Keratinocyte (primary cell): Measurements from ENCODE around the gene BORCS5.

Experiments
- CTCF ChIP-seq, 3 experiments: IDR thresholded peaks in 1 of 3; conservative IDR thresholded peaks in 1 of 3; optimal IDR thresholded peaks in 1 of 3; 2 replicates in 2 of 3; 3 replicates in 1 of 3; pipeline versions ENCODE3 to v1.5.1; 2011; ENCODE audit warnings: low read length in 3 of 3, mild to moderate bottlenecking in 3 of 3, moderate library complexity in 2 of 3, control low read depth in 1 of 3, inconsistent platforms in 1 of 3; ENCODE audit not compliant: insufficient read depth in 2 of 3; ENCODE audit errors: extremely low read depth in 1 of 3
- EZH2 ChIP-seq: IDR thresholded peaks from one replicate; pipeline ENCODE4 v1.6.1; 2012; ENCODE audit warnings: inconsistent platforms, mild to moderate bottlenecking, low read length, moderate library complexity

- TF ChIP-seq CTCF (optimal IDR thresholded peaks at IDR 0.05 in 1 of 3, IDR thresholded peaks at IDR 0.05 in 1 of 3, conservative IDR thresholded peaks at IDR 0.05 in 1 of 3; ENCODE audit: extremely low read depth in 1 of 3, insufficient read depth in 2 of 3, low read length in 3 of 3) (no peak), EZH2 (no peak)
Observed at GRCh38 chr12:12486661-12487240, 129.9 kb downstream of the BORCS5 start.
